HepG2 (cell line): Measurements from ENCODE around the gene ACTR3. TPM values are rescaled to one million over a fixed set of nuclear protein-coding genes. Genes with fewer than 3 reads are reported as not detected.

Source experiments
- ATAC-seq: fragments of 200-7000 bp; cut with Tn5 transposase; 3 replicates; pipeline ENCODE4 v1.9.1; 2020; ENCODE audit warnings: mild to moderate bottlenecking, moderate library complexity
- BruUV-seq: library from RNA; stranded (reverse); fragments of 400-500 nt; replicated peaks from 2 replicates; lab custom pipeline; 2021; lab: Mats Ljungman, UMichigan
- CTCF ChIA-PET: fragments of 300-600 bp; formaldehyde crosslinking; extraction: SDS; loops from one replicate; lab custom pipeline; 2021; ENCODE audit warnings: low total read pairs, inconsistent platforms, low intra/inter-chr PET ratio; lab: Yijun Ruan, JAX
- POLR2A ChIA-PET: fragments of 350-600 bp; sonication (Branson Sonifier 250); formaldehyde crosslinking; loops from one replicate; lab custom pipeline; 2020; ENCODE audit warnings: antibody characterized with exemption, inconsistent platforms; lab: Yijun Ruan, JAX
- DNase-seq: peaks from one replicate; pipeline ENCODE4 v3.0.0-alpha.2; 2015; ENCODE audit warnings: low spot score
- FAIRE-seq: peaks from 3 replicates; lab custom pipeline; 2011; peaks lifted over from hg19 to GRCh38; lab: Jason Lieb, UNC
- H2AFZ ChIP-seq: one replicate; pipeline ENCODE4 v1.6.1; 2011; ENCODE audit warnings: low read length, inconsistent platforms
- H3K27ac ChIP-seq: fragments of 300-600 bp; 3 replicates; pipeline ENCODE4 v1.8.0; 2011; ENCODE audit warnings: mixed run types, mild to moderate bottlenecking, mixed read lengths, low read length, inconsistent platforms; ENCODE audit not compliant: insufficient read depth; ENCODE audit errors: extremely low read length
- H3K27me3 ChIP-seq, 2 experiments: fragments of 200-600 bp in 1 of 2; 2 replicates in 1 of 2; 3 replicates in 1 of 2; pipeline versions ENCODE4 v1.6.0 to v1.8.0; 2011; ENCODE audit warnings: low read length in 2 of 2, mild to moderate bottlenecking in 2 of 2, moderate library complexity in 2 of 2, inconsistent platforms in 1 of 2; ENCODE audit not compliant: insufficient read depth in 2 of 2, control insufficient read depth in 1 of 2
- H3K36me3 ChIP-seq, 2 experiments: fragments of 200-600 bp in 1 of 2; replicated peaks in 1 of 2; 2 replicates in 1 of 2; 3 replicates in 1 of 2; pipeline versions ENCODE4 v1.5.1 to v1.8.0; 2011; ENCODE audit warnings: low read length in 2 of 2, inconsistent platforms in 1 of 2; ENCODE audit not compliant: insufficient read depth in 2 of 2, control insufficient read depth in 1 of 2
- H3K4me1 ChIP-seq: 2 replicates; pipeline ENCODE4 v1.5.1; 2012; ENCODE audit warnings: low read length, inconsistent platforms; ENCODE audit not compliant: insufficient read depth
- H3K4me2 ChIP-seq: 2 replicates; pipeline ENCODE4 v1.6.0; 2011; ENCODE audit warnings: low read depth, low read length, inconsistent platforms
- H3K4me3 ChIP-seq, 3 experiments: fragments of 200-600 bp in 1 of 3; sonication (generic), shearing (Covaris generic) in 1 of 3; replicated peaks in 1 of 3; 2 replicates each; pipeline ENCODE4 v1.5.1; 2011 to 2016; ENCODE audit warnings: low read length in 3 of 3, inconsistent platforms in 2 of 3, low read depth in 2 of 3, mild to moderate bottlenecking in 2 of 3, control low read depth in 1 of 3, mixed read lengths in 1 of 3; ENCODE audit not compliant: insufficient read depth in 1 of 3
- H3K79me2 ChIP-seq: one replicate; pipeline ENCODE4 v1.6.1; 2011; ENCODE audit warnings: low read length, inconsistent platforms; ENCODE audit not compliant: insufficient read depth
- H3K9ac ChIP-seq: 2 replicates; pipeline ENCODE4 v1.6.0; 2011; ENCODE audit warnings: mild to moderate bottlenecking, low read depth, low read length, inconsistent platforms; ENCODE audit not compliant: insufficient read depth
- H3K9me3 ChIP-seq: 2 replicates; pipeline ENCODE4 v1.5.1; 2012; ENCODE audit warnings: mild to moderate bottlenecking, low read length
- H4K20me1 ChIP-seq: 2 replicates; pipeline ENCODE4 v1.6.0; 2011; ENCODE audit warnings: inconsistent platforms, mild to moderate bottlenecking, low read length, moderate library complexity; ENCODE audit not compliant: insufficient read depth
- BORCS8-MEF2B ChIP-seq: sonication (generic); formaldehyde crosslinking; IDR thresholded peaks from 2 replicates; pipeline ENCODE4 v1.8.0; 2022; ENCODE audit warnings: mild to moderate bottlenecking, missing genetic modification reagents
- BRF2 ChIP-seq: sonication (generic); formaldehyde crosslinking; IDR thresholded peaks from 2 replicates; pipeline ENCODE4 v1.8.1; 2022; ENCODE audit warnings: mild to moderate bottlenecking, missing genetic modification reagents
- DDIT3 ChIP-seq: sonication (generic); formaldehyde crosslinking; IDR thresholded peaks from 2 replicates; pipeline ENCODE4 v1.4.0; 2020; ENCODE audit warnings: mild to moderate bottlenecking, missing genetic modification reagents
- HCFC1 ChIP-seq: fragments of 150-350 bp; IDR thresholded peaks from 2 replicates; pipeline ENCODE4 v1.6.1; 2014; ENCODE audit warnings: low read depth, low read length
- KAT7 ChIP-seq: IDR thresholded peaks from 2 replicates; pipeline ENCODE4 v1.6.1; 2018; ENCODE audit warnings: borderline replicate concordance, missing compliant biosample characterization
- NR2C2 ChIP-seq: sonication (generic); formaldehyde crosslinking; IDR thresholded peaks from 2 replicates; pipeline ENCODE4 v1.4.0; 2020; ENCODE audit warnings: missing genetic modification reagents, mild to moderate bottlenecking, moderate library complexity, borderline replicate concordance
- REL ChIP-seq: sonication (generic); formaldehyde crosslinking; conservative IDR thresholded peaks from 2 replicates; pipeline ENCODE4 v1.8.0; 2022; ENCODE audit warnings: mild to moderate bottlenecking, missing genetic modification reagents, moderate library complexity
- ZBTB7A ChIP-seq: sonication (generic); formaldehyde crosslinking; IDR thresholded peaks from 2 replicates; pipeline ENCODE4 v1.8.0; 2022; ENCODE audit warnings: mild to moderate bottlenecking, missing genetic modification reagents
- ZNF33A ChIP-seq: sonication (generic); formaldehyde crosslinking; IDR thresholded peaks from 2 replicates; pipeline ENCODE4 v1.5.1; 2020; ENCODE audit warnings: missing genetic modification reagents, mild to moderate bottlenecking, moderate library complexity, borderline replicate concordance
- ZNF562 ChIP-seq: sonication (generic); formaldehyde crosslinking; IDR thresholded peaks from 2 replicates; pipeline ENCODE4 v1.8.0; 2022; ENCODE audit warnings: missing genetic modification reagents, borderline replicate concordance
- ZNF782 ChIP-seq: sonication (generic); formaldehyde crosslinking; IDR thresholded peaks from 2 replicates; pipeline ENCODE4 v1.4.0; 2020; ENCODE audit warnings: missing genetic modification reagents, mild to moderate bottlenecking, borderline replicate concordance
- ZUFSP ChIP-seq: sonication (generic); formaldehyde crosslinking; IDR thresholded peaks from 2 replicates; pipeline ENCODE4 v1.9.0; 2021; ENCODE audit warnings: missing genetic modification reagents, mild to moderate bottlenecking, borderline replicate concordance
- WGBS: methylation state at CpG from one replicate; pipeline ENCODE4 v1.1.6; 2017; ENCODE audit warnings: low lambda C conversion rate; 5-methylcytosine and 5-hydroxymethylcytosine counted together
- in situ Hi-C: cut with HindIII; loops from 2 replicates; pipeline ENCODE4 v1.10.0; 2017; ENCODE audit warnings: low pct_unique_long_range_greater_than_20kb; ENCODE audit not compliant: extremely low pct_ligation_motif_present
- intact Hi-C: fragments of 100-400 bp; cut with micrococcal nuclease; formaldehyde crosslinking; loops from one replicate; pipeline ENCODE4 v1.10.0; 2022; ENCODE audit not compliant: unreplicated experiment
- polyA plus RNA-seq, 8 experiments: library from polyadenylated mRNA; depleted of rRNA in 3 of 8; stranded (reverse) in 7 of 8; unstranded in 1 of 8; fragments of >200 nt; fragmentation: Illumina TruSeq in 4 of 8; extraction: Trizol in 4 of 8; gene quantifications; 2 replicates each; pipeline versions ENCODE4 v1.2.1 to v1.2.3, GENCODE V29; 2011 to 2016; ENCODE audit warnings: low read depth in 4 of 8, missing spikeins in 1 of 8, mixed read lengths in 1 of 8; ENCODE audit not compliant: insufficient read depth in 1 of 8
- total RNA-seq, 5 experiments: library from RNA; depleted of rRNA; stranded (reverse); fragments of >200 nt; fragmentation: Illumina TruSeq; extraction: Trizol; gene quantifications; 2 replicates each; pipeline ENCODE4 v1.2.3, GENCODE V29; 2016; ENCODE audit warnings: low read depth in 1 of 5

The ACTR3 gene
- total and polyA plus RNA-seq, 2 of the 13 experiments (the other 11 are each of a cell fraction or from before 2014, with no cell fraction given), result 123 to 225 TPM

GRCh38 chr2:113920996-113921395, 31.1 kb downstream of the ACTR3 start:
- in situ Hi-C loops, result no loop called here
- H3K4me3 ChIP-seq, result no peak overlapping the region
- CTCF ChIA-PET, result no interaction called here
- H3K27me3 ChIP-seq, result no peaks in the 10 kb centered on the region
- H3K79me2 ChIP-seq, result peaks cover 31% of the 10 kb centered on the region
- no peaks in the 10 kb centered on the region for H3K4me1 ChIP-seq
- H2AFZ ChIP-seq, result no peak overlapping the region
- DNase-seq, result no peak
- BruUV-seq, result no TSS peak
- no peak overlapping the region for H3K27ac ChIP-seq
- H3K9me3 ChIP-seq, result no peaks in the 10 kb centered on the region
- WGBS, result 94% methylated on average over 3 of the region's 3 CpGs
- no peak for TF ChIP-seq HCFC1
- TF ChIP-seq ZBTB7A (CRISPR knock-in tag), result no peak
- TF ChIP-seq ZNF562 (CRISPR knock-in tag), result no peak
- no peak for TF ChIP-seq ZUFSP
- no peak for TF ChIP-seq KAT7
- TF ChIP-seq ZNF33A, result no peak
- TF ChIP-seq, all 625 proteins: peak for 0
- 0 out of 2 replicates have a peak, but pooled peaks cover 2% of the 10 kb centered on the region for H4K20me1 ChIP-seq
- POLR2A ChIA-PET, result no interaction called here
- intact Hi-C loops, result loop anchor here (2.0 kb wide), 1 partner anchor 24 kb away; no protein-coding TSS in a partner anchor
- no peak overlapping the region for H3K4me2 ChIP-seq
- H3K36me3 ChIP-seq, result peaks cover 26 to 63% of the 10 kb centered on the region in 2 experiments
- FAIRE-seq, result no peak
- no peak overlapping the region for H3K9ac ChIP-seq
- no peak for ATAC-seq

- H3K27me3 ChIP-seq, result no peaks in the 10 kb centered on the region
- H3K4me2 ChIP-seq, result no peak overlapping the region
- H3K4me3 ChIP-seq, result no peak overlapping the region
- H3K9ac ChIP-seq, result no peak overlapping the region
- no peak for ATAC-seq
- no peaks in the 10 kb centered on the region for H3K4me1 ChIP-seq
- no peaks in the 10 kb centered on the region for H3K9me3 ChIP-seq
- no peak overlapping the region for H2AFZ ChIP-seq
- FAIRE-seq, result no peak
- 98% methylated on average over 6 of the region's 6 CpGs for WGBS
- no TSS peak for BruUV-seq
- peaks cover 24 to 63% of the 10 kb centered on the region in 2 experiments for H3K36me3 ChIP-seq
- ChIA-PET POLR2A (no interaction called here), CTCF (no interaction called here)
- H4K20me1 ChIP-seq, result 0 out of 2 replicates have a peak, but pooled peaks cover 2% of the 10 kb centered on the region
- H3K79me2 ChIP-seq, result peaks cover 27% of the 10 kb centered on the region
- no peak overlapping the region for H3K27ac ChIP-seq
- intact Hi-C loops, result no loop called here
- in situ Hi-C loops, result no loop called here
- DNase-seq, result no peak
- TF ChIP-seq BORCS8-MEF2B (CRISPR knock-in tag) (no peak), BRF2 (CRISPR knock-in tag) (no peak), NR2C2 (CRISPR knock-in tag) (no peak), ZNF782 (no peak), DDIT3 (no peak), REL (no peak)
These were observed 32.4 kb downstream of the ACTR3 start for GRCh38 chr2:113922335-113922734.
